Dermis microvascular lymphatic vessel endothelial cell (primary cell): ENCODE measurements around the gene ADGRG1. TPM values are rescaled to one million over a fixed set of nuclear protein-coding genes. Genes with fewer than 3 reads are reported as not detected.
"Not testable (repeated sequence)": the region's sequence is repeated elsewhere in the genome, so short reads cannot be mapped to it uniquely, and the experiment has no call there.

ENCODE experiments used
- DNase-seq, 2 donors: peaks; one replicate each; pipeline versions ENCODE4 v3.0.0 to v3.0.0-alpha.2; 2010; ENCODE audit warnings: low read depth in 2 of 2
- total RNA-seq: library from RNA; depleted of rRNA; stranded (reverse); fragments of >200 nt; gene quantifications from 2 replicates; pipeline ENCODE4 v1.2.1, GENCODE V29; 2014

The ADGRG1 gene
- total RNA-seq, 1 donor from 2014 or later = 15.3 TPM

DNA sequence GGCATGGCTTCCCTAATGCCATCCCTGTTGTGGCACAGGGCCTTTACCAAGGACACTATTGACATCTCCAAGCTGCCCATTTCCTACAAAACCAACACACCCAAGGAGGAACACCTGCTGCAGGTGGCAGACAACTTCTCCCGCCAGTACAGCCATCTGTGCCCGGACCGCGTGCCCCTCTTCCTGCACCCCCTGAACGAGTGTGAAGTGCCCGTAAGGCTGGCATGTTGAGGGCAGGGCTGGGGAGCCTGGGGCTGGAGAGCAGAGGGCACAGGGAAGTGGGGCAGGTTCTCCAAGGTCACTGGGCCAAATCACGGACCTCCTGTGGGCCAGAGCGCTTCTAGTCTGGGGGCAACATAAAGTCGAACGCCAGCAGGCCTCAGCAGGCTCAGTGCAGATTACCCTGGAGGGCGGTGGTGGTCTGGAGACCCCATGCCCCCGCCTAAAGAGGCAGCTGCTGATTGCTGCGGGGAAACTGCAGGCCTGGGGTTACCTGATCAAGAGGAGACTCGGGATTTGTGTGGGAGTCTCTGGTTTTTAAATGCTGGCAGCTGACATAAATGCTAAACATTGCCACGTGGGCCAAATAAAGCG, 70.5 kb downstream of the ADGRG1 start:
- no peak for DNase-seq

DNA sequence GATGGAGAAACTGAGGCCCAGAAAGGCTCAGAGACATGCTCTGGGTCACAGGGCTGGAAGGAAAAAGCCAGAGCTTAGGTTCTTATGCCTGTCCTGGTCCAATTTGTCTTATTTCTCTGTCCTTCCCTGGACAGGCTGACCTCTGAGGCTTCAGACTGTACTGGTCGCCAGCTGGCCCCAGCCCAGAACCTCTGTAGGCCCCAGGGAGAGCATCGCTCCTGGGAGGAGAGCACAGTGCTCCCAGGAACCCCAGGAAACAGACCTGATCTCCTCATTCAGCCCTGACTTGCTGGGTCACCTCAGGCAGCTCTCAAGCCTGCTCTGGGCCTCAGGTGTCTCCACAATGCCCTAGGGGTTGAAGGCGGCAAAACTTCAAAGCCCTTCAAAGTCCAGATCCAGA, 71.1 kb downstream of the ADGRG1 start:
- no peak for DNase-seq

DNA sequence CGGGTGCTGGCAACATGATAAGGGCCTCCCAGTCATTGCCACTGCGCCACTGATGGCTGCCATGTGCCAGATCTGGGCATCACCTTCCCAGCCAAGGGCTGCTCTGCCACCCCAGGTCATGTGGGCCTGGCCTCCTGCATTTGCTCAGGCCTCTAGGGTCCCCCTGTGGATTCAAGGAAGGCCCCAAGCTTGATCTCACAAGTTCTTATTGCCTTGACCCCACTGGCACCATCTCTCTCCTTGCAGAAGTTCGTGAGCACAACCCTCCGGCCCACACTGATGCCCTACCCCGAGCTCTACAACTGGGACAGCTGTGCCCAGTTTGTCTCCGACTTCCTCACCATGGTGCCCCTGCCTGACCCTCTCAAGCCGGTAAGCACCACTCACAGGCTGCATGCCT, 71.5 kb downstream of the ADGRG1 start:
- no peak for DNase-seq

DNA sequence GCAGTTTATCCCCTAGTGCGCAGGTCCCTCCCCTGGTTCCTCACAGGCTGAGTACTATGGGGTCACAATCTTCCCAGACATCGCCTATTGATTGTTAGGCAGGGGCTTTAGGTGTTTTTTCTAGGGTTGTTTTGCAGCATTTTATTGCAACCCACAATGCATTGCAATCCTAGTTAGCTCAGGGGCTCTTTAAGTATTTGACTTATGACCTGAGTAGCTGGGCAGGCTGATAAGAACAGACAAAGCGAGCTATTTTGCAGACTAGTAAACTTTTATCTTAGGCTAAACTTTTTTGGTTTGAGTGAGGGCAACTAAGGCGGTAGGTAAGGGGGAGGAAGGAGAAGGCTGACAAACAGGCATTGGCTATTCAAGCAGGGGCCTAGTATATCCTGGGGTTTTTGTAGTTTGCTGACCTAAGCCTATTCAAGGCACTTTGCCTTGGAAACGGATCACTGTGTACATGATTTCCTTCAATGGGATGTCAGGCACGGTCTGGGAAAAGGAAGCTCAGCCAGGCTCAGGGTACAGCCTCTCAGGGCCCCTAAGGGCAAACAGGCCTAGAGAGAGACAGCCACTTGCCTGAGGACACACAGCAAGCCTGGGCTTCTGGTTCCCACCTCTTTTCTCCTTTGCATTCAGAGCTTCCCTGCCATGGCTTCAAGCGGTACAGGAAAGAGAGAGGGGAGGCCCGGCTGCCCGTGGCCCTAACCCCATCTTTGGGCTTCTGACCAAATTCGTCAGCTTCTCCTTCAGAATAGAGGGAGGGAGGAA, 72.5 kb downstream of the ADGRG1 start:
- no peak for DNase-seq

DNA sequence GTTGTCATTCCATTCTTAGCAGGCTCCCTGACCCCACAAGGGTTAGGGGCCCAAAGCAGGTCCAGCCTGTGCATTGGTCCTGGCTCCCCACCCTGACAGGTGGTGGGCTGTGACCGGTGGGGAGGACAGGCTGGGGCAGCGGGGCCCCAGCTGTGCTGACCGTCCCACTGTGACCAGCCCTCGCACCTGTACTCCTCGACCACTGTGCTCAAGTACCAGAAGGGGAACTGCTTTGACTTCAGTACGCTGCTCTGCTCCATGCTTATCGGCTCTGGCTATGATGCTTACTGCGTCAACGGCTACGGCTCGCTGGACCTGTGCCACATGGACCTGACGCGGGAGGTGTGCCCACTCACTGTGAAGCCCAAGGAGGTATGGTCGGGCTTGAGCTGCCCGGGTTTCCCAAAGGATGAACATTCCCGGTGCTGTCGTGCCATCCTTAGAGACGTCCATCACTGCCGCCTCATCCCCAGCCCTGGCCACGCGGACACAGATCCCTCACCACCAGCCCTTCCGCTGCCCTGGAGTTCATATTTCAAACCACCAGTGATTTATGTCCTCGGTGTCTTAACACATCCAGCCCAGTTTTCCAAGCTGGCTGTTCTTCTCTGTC, 73.4 kb downstream of the ADGRG1 start:
- no peak for DNase-seq

DNA sequence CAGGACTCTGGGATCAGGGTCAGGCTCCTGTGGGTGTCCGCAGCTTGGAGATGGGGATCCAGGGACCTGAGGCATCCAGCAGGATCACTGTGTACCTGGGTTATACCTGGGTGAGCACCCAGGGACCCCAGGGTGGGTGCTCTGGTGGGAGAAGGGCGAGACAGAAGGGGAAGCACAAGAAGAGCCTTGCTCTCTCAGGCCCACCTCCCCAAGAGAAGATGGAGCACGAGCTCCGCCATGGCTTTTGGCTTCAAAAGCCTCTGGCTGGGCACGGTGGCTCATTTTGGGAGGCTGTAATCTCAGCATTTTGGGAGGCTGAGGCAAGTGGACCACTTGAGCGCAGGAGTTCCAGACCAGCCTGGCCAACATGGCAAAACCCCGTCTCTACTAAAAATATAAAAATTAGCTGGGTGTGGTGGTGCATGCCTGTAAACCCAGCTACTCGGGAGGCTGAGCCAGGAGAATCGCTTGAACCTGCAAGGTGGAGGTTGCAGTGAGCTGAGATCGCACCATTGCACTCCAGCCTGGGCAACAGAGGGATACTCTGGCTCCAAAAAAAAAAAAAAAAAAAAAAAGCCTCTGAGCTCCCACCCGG, 75.1 kb downstream of the ADGRG1 start:
- DNase-seq = no peak

DNA sequence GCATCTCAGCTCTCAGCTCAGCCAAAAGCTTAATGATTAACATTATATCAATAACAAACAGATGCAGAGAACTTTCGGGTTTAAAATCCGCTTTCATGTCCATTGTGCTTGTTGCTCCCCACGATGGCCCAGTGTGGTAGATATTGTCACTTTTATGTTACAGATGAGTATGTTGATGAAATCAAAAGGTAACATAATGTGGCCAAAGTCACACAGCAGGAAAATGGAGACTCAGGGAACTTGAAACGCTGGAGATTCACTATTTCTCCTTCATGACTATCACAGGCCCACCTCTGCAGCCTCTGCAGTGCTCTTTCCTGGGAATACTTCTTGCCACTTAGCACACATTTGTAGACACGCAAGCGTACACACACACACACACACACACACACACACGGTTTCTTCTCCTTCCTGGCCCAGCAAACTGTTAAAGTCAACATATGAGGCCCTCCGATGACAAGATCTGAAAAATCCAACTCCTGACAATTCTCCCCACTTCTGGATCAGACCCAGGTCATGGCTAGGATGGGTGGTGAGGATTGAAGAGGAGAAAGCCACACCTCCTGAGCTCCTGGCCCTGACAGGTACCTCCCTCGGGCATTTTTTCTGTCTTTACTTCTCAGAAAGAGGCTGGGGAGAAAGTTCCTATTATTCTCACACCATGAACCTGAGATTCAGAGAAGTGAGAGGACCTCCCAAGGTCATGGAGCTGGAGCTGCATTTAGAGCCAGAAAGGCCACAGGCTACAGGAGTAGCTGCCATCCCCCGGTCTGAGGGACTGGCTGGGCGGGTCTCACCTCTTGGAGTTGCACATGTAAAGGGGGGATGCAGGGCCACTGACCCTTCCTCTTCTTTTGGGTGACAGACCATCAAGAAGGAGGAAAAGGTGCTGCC, 75.8 kb downstream of the ADGRG1 start:
- no peak for DNase-seq

DNA sequence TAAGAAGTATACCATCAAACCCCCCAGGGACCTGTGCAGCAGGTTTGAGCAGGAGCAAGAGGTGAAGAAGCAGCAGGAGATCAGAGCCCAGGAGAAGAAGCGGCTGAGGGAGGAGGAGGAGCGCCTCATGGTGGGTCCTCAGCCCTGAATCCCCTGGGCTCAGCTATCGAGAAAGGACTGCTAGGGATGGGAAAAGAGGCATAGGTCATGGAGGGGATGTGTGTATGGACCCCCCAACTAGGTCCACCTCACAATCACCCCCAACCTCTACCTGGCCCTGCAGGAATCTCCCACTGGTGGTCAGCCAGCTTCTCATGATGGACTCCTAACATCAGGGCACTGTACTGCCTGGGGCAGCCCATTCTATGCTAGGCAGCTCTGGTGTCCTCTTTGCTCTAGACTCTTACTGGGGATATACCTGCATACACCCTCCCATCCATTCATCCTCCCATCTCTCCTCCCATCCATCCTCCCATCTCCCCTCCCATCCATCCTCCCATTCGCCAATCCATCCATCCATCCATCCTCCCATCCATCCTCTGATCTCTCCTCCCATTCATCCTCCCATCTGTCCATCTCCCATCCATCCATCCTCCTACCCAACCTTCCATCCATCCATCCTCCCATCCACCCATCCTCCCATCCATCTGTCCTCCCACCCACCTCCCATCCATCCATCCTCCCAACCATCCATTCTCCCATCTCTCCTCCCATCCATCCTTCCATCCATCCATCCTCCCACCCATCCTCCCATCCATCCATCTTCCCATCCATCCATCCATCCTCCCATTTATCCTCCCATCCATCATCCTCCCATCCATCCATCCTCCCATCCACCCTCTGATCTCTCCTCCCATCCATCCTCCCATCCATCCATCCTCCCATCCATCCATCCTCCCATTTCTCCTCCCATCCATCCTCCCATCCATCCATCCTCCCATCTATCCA, 76.7 kb downstream of the ADGRG1 start:
- no peak for DNase-seq

DNA sequence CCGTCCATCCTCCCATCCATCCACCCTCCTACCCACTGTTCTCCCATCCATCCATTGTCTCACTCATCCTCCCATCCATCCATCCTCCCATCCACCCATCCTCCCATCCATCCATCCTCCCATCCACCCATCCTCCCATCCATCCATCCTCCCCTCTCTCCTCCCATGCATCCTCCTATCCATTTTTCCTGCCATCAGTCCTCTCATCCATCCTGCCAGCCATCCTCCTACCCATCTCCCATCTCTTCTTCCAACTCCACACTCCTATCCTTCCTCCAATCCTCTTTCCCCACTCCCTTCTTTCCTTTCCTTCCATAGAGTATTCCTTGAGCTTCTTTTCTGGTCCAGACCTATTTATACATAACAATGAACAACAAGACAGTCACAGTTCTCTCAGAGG, 78.3 kb downstream of the ADGRG1 start:
- DNase-seq = no peak

DNA sequence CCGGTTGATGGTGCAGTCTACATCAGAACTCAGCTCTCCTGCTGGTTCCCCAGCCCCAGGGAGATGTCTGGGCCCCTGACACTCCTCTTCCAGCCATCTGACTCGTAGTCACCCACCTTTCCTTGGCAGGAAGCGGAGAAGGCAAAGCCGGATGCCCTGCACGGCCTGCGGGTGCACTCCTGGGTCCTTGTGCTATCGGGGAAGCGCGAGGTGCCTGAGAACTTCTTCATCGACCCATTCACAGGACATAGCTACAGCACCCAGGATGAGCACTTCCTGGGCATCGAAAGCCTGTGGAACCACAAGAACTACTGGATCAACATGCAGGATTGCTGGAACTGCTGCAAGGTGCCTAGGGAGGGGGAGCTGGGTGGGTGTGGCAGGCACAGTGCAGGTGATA, 78.9 kb downstream of the ADGRG1 start:
- DNase-seq = no peak

DNA sequence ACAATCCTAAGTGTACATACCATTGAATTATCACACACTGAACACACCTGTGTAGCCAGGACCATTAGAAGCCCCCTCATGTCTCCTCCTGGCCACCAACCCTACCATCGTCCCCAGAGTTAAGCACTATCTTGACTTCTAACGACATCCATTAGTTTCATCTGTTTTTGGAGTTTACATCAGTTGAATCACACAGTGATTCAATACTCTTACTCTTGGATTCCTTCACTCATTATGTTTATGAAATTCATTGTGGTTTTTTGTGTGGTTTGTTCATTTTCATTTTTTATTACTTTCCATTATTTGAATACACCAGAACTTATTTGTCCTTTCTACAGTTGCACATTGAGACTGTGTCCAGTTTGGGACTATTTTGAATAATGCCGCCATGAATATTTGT, 79.7 kb downstream of the ADGRG1 start:
- DNase-seq = no peak

DNA sequence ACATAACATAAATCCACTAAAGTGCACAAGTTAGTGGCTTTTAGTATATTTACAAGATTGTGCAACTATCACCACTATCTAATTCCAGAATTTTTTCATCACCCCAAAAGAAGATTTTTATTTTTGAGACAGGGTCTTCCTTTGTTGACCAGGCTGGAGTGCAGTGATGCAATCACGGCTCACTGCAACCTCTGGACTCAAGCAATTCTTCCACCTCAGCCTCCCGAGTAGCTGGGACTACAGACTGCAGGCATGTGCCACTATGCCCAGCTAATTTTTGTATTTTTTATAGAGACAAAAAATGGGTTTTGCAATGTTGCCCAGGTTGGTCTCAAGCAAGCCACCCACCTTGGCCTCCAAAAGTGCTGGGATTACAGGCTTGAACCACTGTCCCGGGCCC, 81.2 kb downstream of the ADGRG1 start:
- DNase-seq = no peak

DNA sequence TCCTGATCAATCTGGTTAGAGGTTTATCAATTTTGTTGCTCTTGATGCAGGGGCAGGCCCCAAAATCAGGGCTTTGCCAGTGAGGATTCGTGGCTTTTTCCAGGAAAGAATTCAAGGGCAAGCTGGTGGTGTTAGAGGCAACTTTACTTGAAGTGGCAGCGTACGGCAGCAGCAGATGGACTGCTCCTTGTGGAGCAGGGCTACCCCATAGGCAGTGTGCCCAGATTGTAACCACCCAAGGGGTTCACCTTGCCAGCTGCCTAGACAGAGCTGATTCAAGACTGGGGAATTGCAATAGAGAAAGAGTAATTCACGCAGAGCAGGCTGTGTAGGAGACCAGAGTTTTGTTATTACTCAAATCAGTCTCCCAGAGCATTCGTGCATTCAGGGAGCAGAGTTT, 82.9 kb downstream of the ADGRG1 start:
- DNase-seq = no peak

DNA sequence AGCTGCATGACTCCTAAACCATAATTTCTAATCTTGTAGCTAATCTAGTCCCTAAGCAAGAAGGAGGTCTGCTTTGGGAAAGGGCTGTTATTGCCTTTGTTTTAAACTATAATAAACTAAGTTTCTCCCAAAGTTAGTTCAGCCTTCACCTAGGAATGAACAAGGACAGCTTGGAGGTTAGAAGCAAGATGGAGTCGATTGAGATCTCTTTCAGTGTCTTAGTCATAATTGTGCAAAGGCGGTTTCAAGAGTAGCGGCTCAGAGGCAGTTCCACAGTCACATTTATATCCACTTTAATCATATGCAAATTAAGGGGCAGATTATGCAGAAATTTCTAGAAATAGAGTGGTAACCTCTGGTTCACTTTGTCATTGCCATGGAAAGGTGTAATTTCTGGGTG, 83.6 kb downstream of the ADGRG1 start:
- DNase-seq = no peak

DNA sequence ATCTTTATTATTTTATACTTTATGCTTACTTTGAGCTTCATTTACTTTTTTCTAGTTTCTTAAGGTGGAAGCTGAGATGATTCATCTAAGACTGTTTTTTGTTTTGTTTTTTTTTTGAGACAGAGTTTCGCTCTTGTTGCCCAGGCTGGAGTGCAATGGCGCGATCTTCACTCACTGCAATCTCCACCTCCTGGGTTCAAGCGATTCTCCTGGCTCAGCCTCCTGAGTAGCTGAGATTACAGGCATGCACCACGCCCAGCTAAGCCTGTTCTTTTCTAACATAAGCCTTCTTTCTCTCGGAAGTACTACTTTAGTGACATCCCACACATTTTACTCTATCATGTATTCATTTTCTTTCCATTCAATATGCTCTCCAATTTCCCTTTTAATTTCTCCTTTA, 84.1 kb downstream of the ADGRG1 start:
- not testable (repeated sequence) for DNase-seq

DNA sequence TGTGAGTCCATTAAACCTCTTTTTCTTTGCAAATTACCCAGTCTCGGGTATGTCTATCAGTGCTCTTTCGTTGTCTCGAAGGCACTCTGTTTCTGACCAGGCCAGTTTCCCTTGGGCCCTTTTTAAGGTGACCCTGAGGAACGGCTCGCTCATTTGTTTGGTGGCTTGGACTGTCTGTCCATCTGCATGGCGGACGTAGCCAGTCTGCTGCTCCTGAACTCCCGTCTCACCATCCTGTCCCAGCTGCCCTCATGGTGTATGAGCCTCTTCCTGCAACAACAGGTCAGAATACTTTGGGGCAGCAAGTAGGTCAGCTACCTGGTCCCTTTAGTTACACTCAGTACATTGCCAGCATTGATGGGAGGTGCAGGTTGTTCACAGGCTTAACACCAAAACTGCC, 85.2 kb downstream of the ADGRG1 start:
- DNase-seq = no peak

DNA sequence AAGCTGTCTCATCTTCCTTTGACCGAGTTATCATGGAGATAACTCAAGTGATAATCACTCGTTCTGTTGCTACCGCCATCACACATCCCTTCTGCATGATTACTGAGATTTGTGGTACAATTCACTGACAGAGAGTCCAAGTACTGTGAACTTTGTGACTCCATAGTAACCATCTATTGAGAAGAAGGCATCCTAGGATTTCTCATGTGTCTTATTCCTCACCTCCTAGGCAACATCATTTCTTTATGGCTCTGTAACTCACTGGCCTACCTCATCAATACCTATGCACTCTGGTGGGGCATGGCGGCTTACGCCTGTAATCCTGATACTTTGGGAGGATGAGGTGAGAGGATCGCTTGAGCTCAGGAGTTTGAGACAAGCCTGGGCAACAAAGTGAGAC, 85.6 kb downstream of the ADGRG1 start:
- no peak for DNase-seq
